PC-3 (cell line): Measurements from ENCODE around the gene TNFAIP8. TPM values are rescaled to one million over a fixed set of nuclear protein-coding genes. Genes with fewer than 3 reads are reported as not detected.

Experiments
- ATAC-seq: fragments of 200-7000 bp; cut with Tn5 transposase; 2 replicates; pipeline ENCODE4 v1.9.1; 2020; ENCODE audit warnings: mild to moderate bottlenecking, moderate library complexity
- BruUV-seq: library from RNA; stranded (reverse); fragments of 400-500 nt; replicated peaks from 2 replicates; lab custom pipeline; 2021; lab: Mats Ljungman, UMichigan
- CTCF ChIA-PET: fragments of 300-600 bp; sonication (Branson Sonifier 250); formaldehyde crosslinking; loops from one replicate; lab custom pipeline; 2022; ENCODE audit warnings: antibody characterized with exemption; lab: Charles Lee
- POLR2A ChIA-PET: fragments of 300-600 bp; sonication (Branson Sonifier 250); formaldehyde crosslinking; loops from one replicate; lab custom pipeline; 2022; ENCODE audit warnings: antibody characterized with exemption; ENCODE audit not compliant: unreplicated experiment; lab: Charles Lee
- DNase-seq: peaks from one replicate; pipeline ENCODE4 v3.0.0-alpha.2; 2015
- H2AFZ ChIP-seq: fragments of 300-600 bp; sonication (generic); 2 replicates; pipeline ENCODE4 v1.6.0; 2016; ENCODE audit warnings: antibody characterized with exemption, low read length
- H3F3A ChIP-seq: fragments of 300-600 bp; sonication (generic); one replicate; pipeline ENCODE4 v1.6.0; 2017; ENCODE audit warnings: antibody characterized with exemption, low read length, control low read depth, mild to moderate bottlenecking; ENCODE audit not compliant: unreplicated experiment
- H3K27ac ChIP-seq: fragments of 300-600 bp; sonication (generic); 2 replicates; pipeline ENCODE4 v1.5.1; 2016; ENCODE audit warnings: mild to moderate bottlenecking, low read length
- H3K27me3 ChIP-seq: fragments of 300-600 bp; sonication (generic); 2 replicates; pipeline ENCODE4 v1.6.1; 2016; ENCODE audit warnings: low read length, mixed read lengths
- H3K36me3 ChIP-seq: fragments of 300-600 bp; sonication (generic); 2 replicates; pipeline ENCODE4 v1.6.1; 2016; ENCODE audit warnings: low read depth, mixed run types, low read length, mixed read lengths
- H3K4me1 ChIP-seq: fragments of 300-600 bp; sonication (generic); 2 replicates; pipeline ENCODE4 v1.5.1; 2016; ENCODE audit warnings: low read length; ENCODE audit not compliant: insufficient read depth
- H3K4me2 ChIP-seq: fragments of 300-600 bp; sonication (generic); 2 replicates; pipeline ENCODE4 v1.6.0; 2016; ENCODE audit warnings: low read length
- H3K4me3 ChIP-seq: fragments of 300-600 bp; sonication (generic); 2 replicates; pipeline ENCODE4 v1.5.1; 2016; ENCODE audit warnings: mild to moderate bottlenecking, low read length, mixed read lengths
- H3K79me2 ChIP-seq: fragments of 300-600 bp; sonication (generic); 2 replicates; pipeline ENCODE4 v1.6.1; 2017; ENCODE audit warnings: low read length, mixed read lengths
- H3K9ac ChIP-seq: fragments of 300-600 bp; sonication (generic); 2 replicates; pipeline ENCODE4 v1.6.0; 2016; ENCODE audit warnings: mild to moderate bottlenecking, low read length
- H3K9me2 ChIP-seq: fragments of 300-600 bp; sonication (generic); replicated peaks from 2 replicates; pipeline ENCODE4 v1.6.1; 2016; ENCODE audit warnings: mixed run types, low read length, mixed read lengths
- H3K9me3 ChIP-seq: fragments of 300-600 bp; sonication (generic); 2 replicates; pipeline ENCODE4 v1.6.1; 2016; ENCODE audit warnings: low read length, mixed read lengths
- H4K20me1 ChIP-seq: fragments of 300-600 bp; sonication (generic); 2 replicates; pipeline ENCODE4 v1.6.1; 2016; ENCODE audit warnings: low read length, mixed read lengths
- EZH2 ChIP-seq: fragments of 300-600 bp; sonication (generic); IDR thresholded peaks from one replicate; pipeline ENCODE4 v1.6.1; 2017; ENCODE audit warnings: antibody characterized with exemption, mild to moderate bottlenecking, low read length; ENCODE audit not compliant: unreplicated experiment
- EZH2phosphoT487 ChIP-seq: fragments of 300-600 bp; sonication (generic); IDR thresholded peaks from 2 replicates; pipeline ENCODE4 v1.6.1; 2018; ENCODE audit warnings: mild to moderate bottlenecking, antibody characterized with exemption, low read length, borderline replicate concordance
- intact Hi-C: fragments of 100-400 bp; cut with micrococcal nuclease; formaldehyde crosslinking; loops from 2 replicates; pipeline ENCODE4 v1.9.0; 2023
- total RNA-seq: library from RNA; depleted of rRNA; stranded (reverse); fragments of >200 nt; gene quantifications from 2 replicates; pipeline ENCODE4 v1.2.3, GENCODE V29; 2014
- TF ChIP-seq, protein P1 (sequence below): fragments of 300-600 bp; sonication (generic); conservative IDR thresholded peaks from 2 replicates; pipeline ENCODE4 v1.5.1; 2017; ENCODE audit warnings: antibody characterized with exemption, low read depth, mild to moderate bottlenecking, low read length

TNFAIP8 gene
- total RNA-seq, 1 experiment from 2014 or later, result 20.0 TPM

- POLR2A ChIA-PET, result no interaction called here
- intact Hi-C loops, result loop anchor here (5.0 kb wide), 1 partner anchor 39 kb away; the partner anchor contains the start of gene TNFAIP8
- Histone ChIP-seq H3K4me3 (no peak overlapping the region), H3K27ac (no peak overlapping the region), H3K9ac (no peak overlapping the region), H3F3A (no peaks in the 10 kb centered on the region), H4K20me1 (no peaks in the 10 kb centered on the region), H3K9me3 (no peaks in the 10 kb centered on the region), H3K4me2 (no peak overlapping the region), H3K27me3 (no peaks in the 10 kb centered on the region), H3K4me1 (peaks cover 35% of the 10 kb centered on the region), H3K79me2 (no peaks in the 10 kb centered on the region), H2AFZ (no peak overlapping the region), H3K9me2 (no peaks in the 10 kb centered on the region), H3K36me3 (no peaks in the 10 kb centered on the region)
- no TSS peak for BruUV-seq
- TF ChIP-seq EZH2 (no peak), EZH2phosphoT487 (no peak)
- TF ChIP-seq, protein P1, sequence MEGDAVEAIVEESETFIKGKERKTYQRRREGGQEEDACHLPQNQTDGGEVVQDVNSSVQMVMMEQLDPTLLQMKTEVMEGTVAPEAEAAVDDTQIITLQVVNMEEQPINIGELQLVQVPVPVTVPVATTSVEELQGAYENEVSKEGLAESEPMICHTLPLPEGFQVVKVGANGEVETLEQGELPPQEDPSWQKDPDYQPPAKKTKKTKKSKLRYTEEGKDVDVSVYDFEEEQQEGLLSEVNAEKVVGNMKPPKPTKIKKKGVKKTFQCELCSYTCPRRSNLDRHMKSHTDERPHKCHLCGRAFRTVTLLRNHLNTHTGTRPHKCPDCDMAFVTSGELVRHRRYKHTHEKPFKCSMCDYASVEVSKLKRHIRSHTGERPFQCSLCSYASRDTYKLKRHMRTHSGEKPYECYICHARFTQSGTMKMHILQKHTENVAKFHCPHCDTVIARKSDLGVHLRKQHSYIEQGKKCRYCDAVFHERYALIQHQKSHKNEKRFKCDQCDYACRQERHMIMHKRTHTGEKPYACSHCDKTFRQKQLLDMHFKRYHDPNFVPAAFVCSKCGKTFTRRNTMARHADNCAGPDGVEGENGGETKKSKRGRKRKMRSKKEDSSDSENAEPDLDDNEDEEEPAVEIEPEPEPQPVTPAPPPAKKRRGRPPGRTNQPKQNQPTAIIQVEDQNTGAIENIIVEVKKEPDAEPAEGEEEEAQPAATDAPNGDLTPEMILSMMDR, result no peak
- ATAC-seq, result no peak
- DNase-seq, result no peak
- CTCF ChIA-PET, result no interaction called here
These were observed 40.3 kb downstream of the TNFAIP8 start for GRCh38 chr5:119396030-119396664.

DNA sequence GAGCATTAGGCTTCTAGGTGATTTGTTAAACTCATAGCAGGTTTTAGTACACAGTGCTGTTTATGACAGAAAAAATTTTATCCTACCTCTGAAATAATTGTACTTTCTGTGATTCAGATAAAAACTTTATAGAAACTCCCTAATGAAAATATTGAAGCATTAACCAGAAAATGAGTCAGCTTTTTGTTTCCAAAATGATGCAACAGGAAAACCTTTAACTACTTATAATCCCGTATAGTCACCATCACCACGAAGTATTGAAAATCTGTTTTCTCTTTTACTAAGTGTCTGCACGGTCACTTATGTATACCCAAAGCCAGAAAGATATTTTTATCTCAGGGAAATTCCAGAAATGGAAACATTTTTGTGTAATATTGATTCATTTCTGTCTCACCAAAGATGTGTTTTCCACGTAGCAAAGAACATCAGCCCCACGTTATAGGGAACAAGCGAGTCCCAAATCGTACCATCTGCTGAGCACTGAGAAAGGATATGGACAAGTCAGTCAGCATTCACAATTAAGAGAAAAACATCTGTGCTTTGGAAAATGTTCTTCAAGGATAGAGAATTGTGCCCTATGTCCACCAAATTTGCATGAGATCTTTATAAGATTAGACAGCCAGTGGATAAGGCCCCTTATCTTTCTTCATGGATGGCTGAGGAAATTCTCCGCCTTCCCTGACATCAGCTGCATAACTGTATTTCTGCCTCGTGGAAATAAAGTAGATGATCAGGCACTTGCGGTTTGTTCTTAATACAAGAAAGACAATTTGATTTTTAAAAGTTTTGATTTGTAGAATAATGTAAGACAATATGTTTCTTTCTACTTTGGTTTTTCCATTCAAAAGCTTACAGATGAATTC is 41.9 kb downstream of the TNFAIP8 start:
- peak overlapping the region; percentile 84 for H3K27ac ChIP-seq
- POLR2A ChIA-PET, result no interaction called here
- no peaks in the 10 kb centered on the region for H3K79me2 ChIP-seq
- DNase-seq (peak; percentile 70), ATAC-seq (peak; percentile 58)
- H3K9me2 ChIP-seq, result no peaks in the 10 kb centered on the region
- H3K36me3 ChIP-seq, result no peaks in the 10 kb centered on the region
- peaks cover 35% of the 10 kb centered on the region for H3K4me1 ChIP-seq
- H3K9me3 ChIP-seq, result no peaks in the 10 kb centered on the region
- peak overlapping the region; percentile 53 for H3K4me3 ChIP-seq
- no peaks in the 10 kb centered on the region for H3F3A ChIP-seq
- CTCF ChIA-PET, result no interaction called here
- intact Hi-C loops, result loop anchor here (5.0 kb wide), 1 partner anchor 40 kb away; the partner anchor contains the start of gene TNFAIP8
- TF ChIP-seq EZH2phosphoT487 (no peak), EZH2 (no peak)
- TF ChIP-seq, protein P1, result no peak
- peak overlapping the region; percentile 76 for H2AFZ ChIP-seq
- H4K20me1 ChIP-seq, result no peaks in the 10 kb centered on the region
- no TSS peak for BruUV-seq
- peak overlapping the region; percentile 54 for H3K9ac ChIP-seq
- H3K4me2 ChIP-seq, result peak overlapping the region; percentile 80
- no peaks in the 10 kb centered on the region for H3K27me3 ChIP-seq
